Measurements from ENCODE around the gene CPNE5.

GRCh38 chr6:36716476-36717093 lies 122.7 kb downstream of the CPNE5 start:
- TF ChIP-seq RAD21 (conservative IDR thresholded peaks at IDR 0.05 in 1 of 2, IDR thresholded peaks at IDR 0.05 in 1 of 2) (no peak), RARB (CRISPR knock-in tag; IDR thresholded peaks at IDR 0.05) (no peak), POLR2A (IDR thresholded peaks at IDR 0.05; ENCODE audit: low read length) (no peak)
- TF ChIP-seq, protein P1, sequence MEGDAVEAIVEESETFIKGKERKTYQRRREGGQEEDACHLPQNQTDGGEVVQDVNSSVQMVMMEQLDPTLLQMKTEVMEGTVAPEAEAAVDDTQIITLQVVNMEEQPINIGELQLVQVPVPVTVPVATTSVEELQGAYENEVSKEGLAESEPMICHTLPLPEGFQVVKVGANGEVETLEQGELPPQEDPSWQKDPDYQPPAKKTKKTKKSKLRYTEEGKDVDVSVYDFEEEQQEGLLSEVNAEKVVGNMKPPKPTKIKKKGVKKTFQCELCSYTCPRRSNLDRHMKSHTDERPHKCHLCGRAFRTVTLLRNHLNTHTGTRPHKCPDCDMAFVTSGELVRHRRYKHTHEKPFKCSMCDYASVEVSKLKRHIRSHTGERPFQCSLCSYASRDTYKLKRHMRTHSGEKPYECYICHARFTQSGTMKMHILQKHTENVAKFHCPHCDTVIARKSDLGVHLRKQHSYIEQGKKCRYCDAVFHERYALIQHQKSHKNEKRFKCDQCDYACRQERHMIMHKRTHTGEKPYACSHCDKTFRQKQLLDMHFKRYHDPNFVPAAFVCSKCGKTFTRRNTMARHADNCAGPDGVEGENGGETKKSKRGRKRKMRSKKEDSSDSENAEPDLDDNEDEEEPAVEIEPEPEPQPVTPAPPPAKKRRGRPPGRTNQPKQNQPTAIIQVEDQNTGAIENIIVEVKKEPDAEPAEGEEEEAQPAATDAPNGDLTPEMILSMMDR (IDR thresholded peaks at IDR 0.05) = no peak
- TF ChIP-seq, protein P2, sequence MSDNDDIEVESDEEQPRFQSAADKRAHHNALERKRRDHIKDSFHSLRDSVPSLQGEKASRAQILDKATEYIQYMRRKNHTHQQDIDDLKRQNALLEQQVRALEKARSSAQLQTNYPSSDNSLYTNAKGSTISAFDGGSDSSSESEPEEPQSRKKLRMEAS (IDR thresholded peaks at IDR 0.05) = no peak
- TF ChIP-seq, protein P3, sequence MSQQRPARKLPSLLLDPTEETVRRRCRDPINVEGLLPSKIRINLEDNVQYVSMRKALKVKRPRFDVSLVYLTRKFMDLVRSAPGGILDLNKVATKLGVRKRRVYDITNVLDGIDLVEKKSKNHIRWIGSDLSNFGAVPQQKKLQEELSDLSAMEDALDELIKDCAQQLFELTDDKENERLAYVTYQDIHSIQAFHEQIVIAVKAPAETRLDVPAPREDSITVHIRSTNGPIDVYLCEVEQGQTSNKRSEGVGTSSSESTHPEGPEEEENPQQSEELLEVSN (IDR thresholded peaks at IDR 0.05; ENCODE audit: borderline replicate concordance, low read depth) = no peak
- TF ChIP-seq, protein P4, sequence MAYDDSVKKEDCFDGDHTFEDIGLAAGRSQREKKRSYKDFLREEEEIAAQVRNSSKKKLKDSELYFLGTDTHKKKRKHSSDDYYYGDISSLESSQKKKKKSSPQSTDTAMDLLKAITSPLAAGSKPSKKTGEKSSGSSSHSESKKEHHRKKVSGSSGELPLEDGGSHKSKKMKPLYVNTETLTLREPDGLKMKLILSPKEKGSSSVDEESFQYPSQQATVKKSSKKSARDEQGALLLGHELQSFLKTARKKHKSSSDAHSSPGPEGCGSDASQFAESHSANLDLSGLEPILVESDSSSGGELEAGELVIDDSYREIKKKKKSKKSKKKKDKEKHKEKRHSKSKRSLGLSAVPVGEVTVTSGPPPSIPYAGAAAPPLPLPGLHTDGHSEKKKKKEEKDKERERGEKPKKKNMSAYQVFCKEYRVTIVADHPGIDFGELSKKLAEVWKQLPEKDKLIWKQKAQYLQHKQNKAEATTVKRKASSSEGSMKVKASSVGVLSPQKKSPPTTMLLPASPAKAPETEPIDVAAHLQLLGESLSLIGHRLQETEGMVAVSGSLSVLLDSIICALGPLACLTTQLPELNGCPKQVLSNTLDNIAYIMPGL (CRISPR knock-in tag; IDR thresholded peaks at IDR 0.05; ENCODE audit: borderline replicate concordance) = no peak
